ENCODE results near the gene FUZ.

- TF ChIP-seq POLR2A (IDR thresholded peaks at IDR 0.05): no peak
- TF ChIP-seq, protein P1, sequence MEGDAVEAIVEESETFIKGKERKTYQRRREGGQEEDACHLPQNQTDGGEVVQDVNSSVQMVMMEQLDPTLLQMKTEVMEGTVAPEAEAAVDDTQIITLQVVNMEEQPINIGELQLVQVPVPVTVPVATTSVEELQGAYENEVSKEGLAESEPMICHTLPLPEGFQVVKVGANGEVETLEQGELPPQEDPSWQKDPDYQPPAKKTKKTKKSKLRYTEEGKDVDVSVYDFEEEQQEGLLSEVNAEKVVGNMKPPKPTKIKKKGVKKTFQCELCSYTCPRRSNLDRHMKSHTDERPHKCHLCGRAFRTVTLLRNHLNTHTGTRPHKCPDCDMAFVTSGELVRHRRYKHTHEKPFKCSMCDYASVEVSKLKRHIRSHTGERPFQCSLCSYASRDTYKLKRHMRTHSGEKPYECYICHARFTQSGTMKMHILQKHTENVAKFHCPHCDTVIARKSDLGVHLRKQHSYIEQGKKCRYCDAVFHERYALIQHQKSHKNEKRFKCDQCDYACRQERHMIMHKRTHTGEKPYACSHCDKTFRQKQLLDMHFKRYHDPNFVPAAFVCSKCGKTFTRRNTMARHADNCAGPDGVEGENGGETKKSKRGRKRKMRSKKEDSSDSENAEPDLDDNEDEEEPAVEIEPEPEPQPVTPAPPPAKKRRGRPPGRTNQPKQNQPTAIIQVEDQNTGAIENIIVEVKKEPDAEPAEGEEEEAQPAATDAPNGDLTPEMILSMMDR (IDR thresholded peaks at IDR 0.05): no peak
Measured at GRCh38 chr19:49829721-49830120, 16.6 kb upstream of the FUZ start.
